Bronchial epithelial cell (primary cell): Measurements from ENCODE around the gene NOXA1. TPM values are rescaled to one million over a fixed set of nuclear protein-coding genes. Genes with fewer than 3 reads are reported as not detected.
"Not testable (repeated sequence)": the region's sequence is repeated elsewhere in the genome, so short reads cannot be mapped to it uniquely, and the experiment has no call there.

ENCODE experiments used
- DNase-seq: peaks from one replicate; pipeline ENCODE4 v3.0.0-alpha.2; 2010; ENCODE audit warnings: low read depth
- FAIRE-seq: peaks from 2 replicates; lab custom pipeline; 2011; peaks lifted over from hg19 to GRCh38; lab: Jason Lieb, UNC
- H3K27me3 ChIP-seq: 2 replicates; pipeline ENCODE4 v1.5.1; 2011; ENCODE audit warnings: low read length; ENCODE audit not compliant: control insufficient read depth, insufficient read depth
- H3K36me3 ChIP-seq: 2 replicates; pipeline ENCODE4 v1.5.1; 2011; ENCODE audit warnings: low read length; ENCODE audit not compliant: control insufficient read depth, insufficient read depth
- H3K4me3 ChIP-seq: 2 replicates; pipeline ENCODE4 v1.5.1; 2011; ENCODE audit warnings: mild to moderate bottlenecking, low read depth, low read length, control low read depth
- total RNA-seq: library from RNA; depleted of rRNA; stranded (reverse); fragments of >200 nt; gene quantifications from 2 replicates; pipeline ENCODE4 v1.2.1, GENCODE V29; 2014
- TF ChIP-seq, protein P1 (sequence below): IDR thresholded peaks from 2 replicates; pipeline ENCODE4 v1.5.1; 2011; ENCODE audit warnings: mild to moderate bottlenecking, moderate library complexity, low read length, control low read depth, inconsistent platforms; ENCODE audit not compliant: insufficient read depth, severe bottlenecking

Gene NOXA1
- total RNA-seq, 1 donor from 2014 or later, result 0.53 TPM

DNA sequence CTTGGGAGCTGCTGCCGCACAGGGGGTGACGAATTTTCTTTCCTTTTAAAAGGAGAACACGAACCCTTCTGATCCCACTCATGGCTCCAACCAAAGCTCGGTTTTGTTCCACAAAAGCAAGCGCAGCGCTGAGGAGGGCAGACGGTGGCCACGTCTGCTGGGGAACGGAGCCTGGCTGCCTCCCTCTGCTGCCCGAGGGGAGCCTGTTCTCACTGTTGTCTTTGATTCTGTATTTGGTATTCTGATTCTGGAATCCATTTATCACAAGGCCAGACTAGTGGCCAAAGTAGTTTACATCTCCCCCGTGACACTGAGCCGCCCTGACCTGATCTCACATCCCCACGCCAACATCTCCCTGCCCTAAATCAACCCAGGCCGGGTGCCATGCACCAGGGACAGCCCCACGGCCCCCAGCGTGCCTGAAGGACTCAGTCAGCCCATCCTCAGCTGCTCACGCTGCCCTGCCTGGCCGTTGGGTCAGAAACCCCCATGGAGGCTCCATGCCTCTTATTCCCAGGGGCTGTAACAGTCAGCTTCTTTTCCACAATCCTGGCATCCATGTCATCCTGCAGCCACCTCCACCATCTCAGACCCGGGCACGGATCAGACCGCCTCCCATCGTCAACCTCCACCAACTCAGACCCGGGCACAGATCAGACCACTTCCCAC lies 42.7 kb downstream of the NOXA1 start:
- TF ChIP-seq, protein P1, sequence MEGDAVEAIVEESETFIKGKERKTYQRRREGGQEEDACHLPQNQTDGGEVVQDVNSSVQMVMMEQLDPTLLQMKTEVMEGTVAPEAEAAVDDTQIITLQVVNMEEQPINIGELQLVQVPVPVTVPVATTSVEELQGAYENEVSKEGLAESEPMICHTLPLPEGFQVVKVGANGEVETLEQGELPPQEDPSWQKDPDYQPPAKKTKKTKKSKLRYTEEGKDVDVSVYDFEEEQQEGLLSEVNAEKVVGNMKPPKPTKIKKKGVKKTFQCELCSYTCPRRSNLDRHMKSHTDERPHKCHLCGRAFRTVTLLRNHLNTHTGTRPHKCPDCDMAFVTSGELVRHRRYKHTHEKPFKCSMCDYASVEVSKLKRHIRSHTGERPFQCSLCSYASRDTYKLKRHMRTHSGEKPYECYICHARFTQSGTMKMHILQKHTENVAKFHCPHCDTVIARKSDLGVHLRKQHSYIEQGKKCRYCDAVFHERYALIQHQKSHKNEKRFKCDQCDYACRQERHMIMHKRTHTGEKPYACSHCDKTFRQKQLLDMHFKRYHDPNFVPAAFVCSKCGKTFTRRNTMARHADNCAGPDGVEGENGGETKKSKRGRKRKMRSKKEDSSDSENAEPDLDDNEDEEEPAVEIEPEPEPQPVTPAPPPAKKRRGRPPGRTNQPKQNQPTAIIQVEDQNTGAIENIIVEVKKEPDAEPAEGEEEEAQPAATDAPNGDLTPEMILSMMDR, result no peak
- Histone ChIP-seq H3K4me3 (no peak overlapping the region), H3K36me3 (no peaks in the 10 kb centered on the region), H3K27me3 (no peaks in the 10 kb centered on the region)
- FAIRE-seq (no peak), DNase-seq (no peak)

DNA sequence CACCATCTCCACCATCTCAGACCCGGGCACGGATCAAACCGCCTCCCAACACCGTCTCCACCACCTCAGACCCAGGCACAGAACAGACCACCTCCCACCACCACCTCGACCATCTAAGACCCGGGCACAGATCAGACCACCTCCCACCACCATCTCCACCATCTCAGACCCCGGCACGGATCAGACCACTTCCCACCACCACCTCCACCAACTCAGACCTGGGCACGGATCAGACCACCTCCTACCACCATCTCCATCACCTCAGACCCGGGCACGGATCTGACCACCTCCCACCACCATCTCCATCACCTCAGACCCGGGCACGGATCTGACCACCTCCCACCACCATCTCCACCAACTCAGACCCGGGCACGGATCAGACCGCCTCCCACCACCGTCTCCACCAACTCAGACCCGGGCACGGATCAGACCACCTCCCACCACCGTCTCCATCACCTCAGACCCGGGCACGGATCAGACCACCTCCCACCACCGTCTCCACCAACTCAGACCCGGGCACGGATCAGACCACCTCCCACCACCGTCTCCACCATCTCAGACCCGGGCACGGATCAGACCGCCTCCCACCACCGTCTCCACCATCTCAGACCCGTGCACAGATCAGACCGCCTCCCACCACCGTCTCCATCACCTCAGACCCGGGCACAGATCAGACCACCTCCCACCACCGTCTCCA lies 43.3 kb downstream of the NOXA1 start:
- H3K27me3 ChIP-seq, H3K36me3 ChIP-seq, FAIRE-seq, DNase-seq, H3K4me3 ChIP-seq: not testable (repeated sequence)

DNA sequence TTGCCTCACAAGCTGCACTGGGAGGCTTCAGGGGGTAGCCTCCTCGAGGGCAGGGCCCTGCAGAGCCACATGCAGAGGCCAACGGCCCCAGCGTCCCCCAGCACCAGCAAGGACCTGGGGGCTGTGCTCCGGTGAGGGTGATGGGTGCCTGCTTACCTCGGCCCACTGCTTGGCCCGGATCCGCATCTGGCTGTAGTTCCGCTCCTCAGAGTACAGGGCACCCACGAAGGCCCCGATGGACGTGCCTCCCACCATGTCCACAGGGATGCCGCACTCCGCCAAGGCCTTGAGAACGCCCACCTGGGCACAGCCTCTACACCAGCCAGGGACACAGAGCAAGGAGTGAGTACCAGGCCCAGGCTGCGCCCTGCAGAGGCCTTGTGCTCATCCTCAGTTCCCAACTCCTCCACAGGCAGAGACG lies 44.0 kb downstream of the NOXA1 start:
- TF ChIP-seq, protein P1, result no peak

DNA sequence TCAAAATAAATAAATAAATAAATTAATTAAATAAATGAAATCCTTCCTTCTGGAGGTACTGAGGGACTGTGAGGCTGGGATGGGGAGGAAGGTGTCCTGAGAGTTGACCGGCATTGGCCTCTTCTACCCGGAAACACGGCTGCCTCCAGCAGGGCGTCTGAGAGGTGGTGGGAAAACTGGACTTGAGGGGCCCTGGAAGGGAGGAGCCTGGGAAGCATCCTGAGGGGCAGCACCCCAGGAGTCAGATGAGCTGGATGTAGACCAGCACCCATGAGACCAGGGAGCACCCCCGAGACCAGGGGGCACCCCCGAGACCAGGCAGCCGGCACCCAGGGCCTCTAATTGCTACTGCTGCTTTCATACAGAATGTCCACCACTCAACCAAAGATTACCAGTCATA lies 44.7 kb downstream of the NOXA1 start:
- DNase-seq, result no peak
- Histone ChIP-seq H3K36me3 (no peaks in the 10 kb centered on the region), H3K27me3 (no peaks in the 10 kb centered on the region), H3K4me3 (no peak overlapping the region)
- FAIRE-seq, result no peak
- TF ChIP-seq, protein P1, result no peak

More for the DNA sequence above, 44.0 kb downstream of the NOXA1 start:
- Histone ChIP-seq H3K4me3 (no peak overlapping the region), H3K36me3 (no peaks in the 10 kb centered on the region), H3K27me3 (no peaks in the 10 kb centered on the region)
- FAIRE-seq (no peak), DNase-seq (no peak)

DNA sequence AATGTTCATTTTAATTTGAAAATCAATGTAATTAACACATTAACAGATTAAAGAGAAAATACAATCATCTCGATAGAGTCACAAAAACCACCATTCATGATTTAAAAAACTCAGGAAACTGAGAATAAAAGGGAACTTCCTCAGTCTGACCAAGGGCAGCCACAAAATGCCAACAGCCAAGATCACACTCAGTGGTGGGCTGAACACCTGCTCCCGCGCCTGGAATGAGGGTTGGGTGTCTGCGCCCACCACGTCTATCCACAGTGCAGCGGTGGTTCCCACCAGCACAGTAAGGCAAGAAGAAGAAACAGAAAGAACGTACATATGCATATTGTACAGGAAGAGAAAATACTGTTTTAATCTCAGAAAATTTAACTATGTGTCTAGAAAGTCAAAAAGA lies 47.6 kb downstream of the NOXA1 start:
- Histone ChIP-seq H3K4me3 (no peak overlapping the region), H3K27me3 (no peaks in the 10 kb centered on the region), H3K36me3 (no peaks in the 10 kb centered on the region)
- FAIRE-seq (no peak), DNase-seq (no peak)
- TF ChIP-seq, protein P1, result no peak

DNA sequence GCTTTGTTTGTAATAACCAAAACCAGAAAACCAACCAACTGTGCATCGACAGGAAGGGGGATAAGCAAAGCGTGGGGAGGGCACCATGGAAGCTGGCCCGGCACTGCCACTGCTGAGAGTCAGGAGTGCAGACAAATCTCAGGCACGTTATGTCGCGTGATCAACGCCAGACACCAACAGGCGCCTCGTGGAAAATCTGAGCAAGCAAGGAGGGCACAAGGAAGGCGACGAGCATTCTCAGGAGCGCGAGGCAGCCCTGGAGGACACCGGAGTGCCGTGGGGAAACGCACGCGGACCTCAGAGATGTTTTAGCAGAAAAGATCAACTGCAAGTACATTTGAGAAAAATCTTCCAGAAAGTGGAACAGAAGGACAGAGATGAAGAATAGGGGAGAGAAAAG lies 51.1 kb downstream of the NOXA1 start:
- FAIRE-seq, result no peak
- TF ChIP-seq, protein P1, result no peak

More for the DNA sequence above, 51.1 kb downstream of the NOXA1 start:
- no peak overlapping the region for H3K4me3 ChIP-seq
- H3K27me3 ChIP-seq, result no peaks in the 10 kb centered on the region
- H3K36me3 ChIP-seq, result no peaks in the 10 kb centered on the region
- DNase-seq, result no peak
